ENCODE results near the gene KDF1.
"Not testable (repeated sequence)": the region's sequence is repeated elsewhere in the genome, so short reads cannot be mapped to it uniquely, and the experiment has no call there.

KDF1 gene

GRCh38 chr1:26953374-26953773 lies 6.9 kb downstream of the KDF1 start:
- no peak for DNase-seq

- no peak for DNase-seq
Measured at GRCh38 chr1:26951821-26952497, 8.3 kb downstream of the KDF1 start.

DNA sequence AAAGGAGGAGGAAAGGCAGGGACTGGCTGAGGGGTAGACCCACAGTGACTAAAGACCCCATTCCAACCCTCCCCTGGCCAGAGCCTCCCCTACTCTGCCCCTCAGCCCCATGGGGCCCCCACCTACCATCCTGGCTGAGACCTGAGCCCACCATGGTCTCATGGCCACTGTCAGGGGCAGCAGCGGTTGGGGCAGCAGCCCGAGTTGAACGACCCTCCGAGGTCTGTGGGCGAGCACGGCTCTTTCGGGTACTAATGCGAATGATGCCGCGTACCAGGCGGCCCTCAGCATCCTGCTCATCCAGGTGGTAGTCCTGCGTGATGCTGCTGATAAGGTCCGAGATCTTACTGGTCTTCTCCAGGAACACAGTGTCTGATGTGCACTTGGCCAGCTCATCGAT lies 9.1 kb downstream of the KDF1 start:
- no peak for DNase-seq

DNA sequence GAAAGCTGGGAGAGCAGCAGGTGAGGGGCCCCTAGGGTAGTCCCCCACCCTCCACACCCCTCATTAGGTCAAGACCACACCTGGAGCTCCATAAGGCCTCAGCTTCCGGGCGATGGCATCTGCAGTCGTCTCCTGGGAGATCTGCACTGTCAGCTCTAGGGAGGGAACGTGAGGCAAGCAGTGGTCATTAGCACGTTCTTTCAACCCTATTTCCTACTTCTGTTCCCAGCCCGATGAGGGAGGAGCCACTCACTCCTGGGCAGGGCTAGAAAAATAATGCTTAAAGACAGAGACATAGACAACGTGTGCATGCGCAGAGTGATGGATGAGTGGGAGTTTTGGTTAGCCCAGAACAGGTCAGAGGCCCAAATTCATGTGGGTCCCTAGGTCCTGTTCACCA lies 9.7 kb downstream of the KDF1 start:
- DNase-seq: no peak

DNA sequence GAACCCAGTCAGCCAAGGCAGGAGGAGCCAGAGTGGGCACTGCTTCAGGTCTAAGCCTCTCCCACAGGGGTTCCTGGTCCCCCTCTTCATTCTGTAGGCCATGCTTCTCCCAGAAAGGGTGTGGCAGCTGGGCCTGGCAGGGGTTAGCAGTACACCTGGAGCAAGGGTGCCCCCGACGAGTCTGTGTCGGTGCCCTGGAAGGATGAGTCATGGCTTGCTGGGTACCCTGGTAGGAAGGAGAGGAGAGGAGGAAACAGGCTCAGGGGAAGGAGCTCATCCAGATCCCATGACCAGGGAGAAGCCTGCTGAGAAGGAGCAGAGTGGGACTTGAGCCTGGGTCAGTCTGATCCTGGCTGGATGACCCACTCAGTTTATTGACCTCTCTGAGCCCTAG lies 10.3 kb downstream of the KDF1 start:
- DNase-seq: no peak

DNA sequence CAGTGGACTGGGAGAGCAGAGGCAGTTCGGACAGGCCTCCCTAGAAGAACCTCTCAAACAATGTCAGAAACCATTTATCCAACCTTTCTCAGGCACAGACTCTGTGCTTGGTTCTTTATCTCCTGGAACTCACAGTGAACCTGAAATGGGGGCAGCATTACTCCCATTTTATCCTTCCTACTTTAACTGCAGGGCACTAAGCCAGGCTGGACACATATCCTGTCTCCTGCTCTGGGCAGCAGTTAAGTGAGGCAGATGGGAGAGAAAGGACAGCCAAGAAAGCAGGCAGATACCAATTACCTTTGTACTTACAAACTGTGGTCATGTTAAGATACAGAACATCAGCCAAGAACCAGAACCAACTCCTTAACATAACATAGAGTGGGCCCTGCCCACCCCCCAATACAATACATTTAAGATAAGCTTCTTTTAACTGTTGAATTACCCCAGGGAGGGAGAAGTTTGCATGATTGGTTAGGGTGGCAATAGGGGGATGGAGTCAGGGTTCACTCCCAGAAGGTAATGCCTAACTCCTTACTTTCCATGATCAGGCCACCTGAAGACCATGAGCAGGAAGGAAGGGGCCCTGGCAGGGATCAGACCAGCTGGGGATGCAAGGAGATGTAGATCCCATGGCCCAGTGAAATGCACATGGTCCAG lies 10.9 kb downstream of the KDF1 start:
- no peak for DNase-seq

DNA sequence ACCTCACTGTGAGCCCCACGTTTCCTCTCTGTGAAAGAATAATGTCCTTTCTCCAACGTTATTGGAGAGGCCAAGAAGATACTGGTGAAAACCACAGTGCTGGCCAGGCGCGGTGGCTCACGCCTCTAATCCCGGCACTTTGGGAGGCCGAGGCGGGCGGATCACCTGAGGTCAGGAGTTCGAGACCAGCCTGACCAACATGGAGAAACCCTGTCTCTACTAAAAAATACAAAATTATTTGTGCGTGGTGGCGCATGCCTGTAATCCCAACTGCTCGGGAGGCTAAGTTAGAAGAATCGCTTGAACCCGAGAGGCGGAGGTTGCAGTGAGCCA lies 11.6 kb downstream of the KDF1 start:
- DNase-seq: not testable (repeated sequence)

DNA sequence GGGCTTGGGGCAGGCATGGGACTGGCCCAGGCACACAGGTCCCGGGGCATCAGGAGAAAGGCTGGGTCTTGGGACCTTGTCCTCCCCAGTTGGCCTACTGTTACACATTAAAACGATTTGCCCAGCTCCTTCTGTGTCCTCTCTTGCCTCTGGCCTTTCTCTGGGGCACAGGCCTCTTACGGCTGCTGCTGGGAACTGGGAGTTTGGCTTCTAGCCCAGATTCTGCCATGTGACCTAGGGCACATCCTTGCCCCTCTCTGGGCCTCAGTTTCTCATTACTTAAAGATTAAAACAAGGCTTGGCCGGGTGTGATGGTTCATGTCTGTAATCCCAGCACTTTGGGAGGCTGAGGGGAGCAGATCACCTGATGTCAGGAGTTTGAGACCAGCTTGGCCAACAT lies 14.0 kb downstream of the KDF1 start:
- no peak for DNase-seq

DNA sequence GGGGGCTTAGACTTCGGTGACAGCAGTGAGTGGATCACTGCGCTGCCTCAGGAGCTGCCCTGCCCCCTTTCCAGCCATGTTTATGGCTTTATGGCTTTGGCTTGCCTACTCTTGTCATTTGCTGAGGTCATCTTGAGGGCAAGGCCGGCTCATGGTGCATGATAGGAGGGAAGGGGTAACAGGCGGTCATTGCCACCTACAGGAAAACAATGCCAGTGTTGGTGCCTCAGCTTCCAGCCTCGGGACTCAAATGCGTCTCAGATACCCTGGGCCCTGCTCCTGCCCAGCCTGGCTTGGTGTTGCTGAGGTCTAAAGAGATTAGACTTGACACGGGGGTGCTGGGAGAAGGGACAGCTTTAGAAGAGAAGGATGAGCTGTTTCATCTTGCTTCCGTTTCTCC lies 14.5 kb downstream of the KDF1 start:
- DNase-seq: no peak

- no peak for DNase-seq
Measured at GRCh38 chr1:26945138-26945537, 15.1 kb downstream of the KDF1 start.

DNA sequence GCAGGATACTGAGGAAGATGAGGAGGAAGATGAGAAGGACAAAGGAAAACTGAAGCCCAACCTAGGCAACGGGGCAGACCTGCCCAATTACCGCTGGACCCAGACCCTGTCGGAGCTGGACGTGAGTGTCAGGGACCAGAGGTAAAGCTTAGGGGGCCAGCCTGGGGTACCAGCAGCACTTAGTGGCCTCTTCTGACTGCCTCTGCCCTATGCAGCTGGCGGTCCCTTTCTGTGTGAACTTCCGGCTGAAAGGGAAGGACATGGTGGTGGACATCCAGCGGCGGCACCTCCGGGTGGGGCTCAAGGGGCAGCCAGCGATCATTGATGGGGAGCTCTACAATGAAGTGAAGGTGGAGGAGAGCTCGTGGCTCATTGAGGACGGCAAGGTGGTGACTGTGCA lies 17.6 kb downstream of the KDF1 start:
- DNase-seq: no peak

GRCh38 chr1:26941311-26941710 lies 19.0 kb downstream of the KDF1 start:
- no peak for DNase-seq

- DNase-seq: no peak
Measured at GRCh38 chr1:26938659-26939025, 21.6 kb downstream of the KDF1 start.

GRCh38 chr1:26938004-26938658 lies 22.1 kb downstream of the KDF1 start:
- DNase-seq: no peak

DNA sequence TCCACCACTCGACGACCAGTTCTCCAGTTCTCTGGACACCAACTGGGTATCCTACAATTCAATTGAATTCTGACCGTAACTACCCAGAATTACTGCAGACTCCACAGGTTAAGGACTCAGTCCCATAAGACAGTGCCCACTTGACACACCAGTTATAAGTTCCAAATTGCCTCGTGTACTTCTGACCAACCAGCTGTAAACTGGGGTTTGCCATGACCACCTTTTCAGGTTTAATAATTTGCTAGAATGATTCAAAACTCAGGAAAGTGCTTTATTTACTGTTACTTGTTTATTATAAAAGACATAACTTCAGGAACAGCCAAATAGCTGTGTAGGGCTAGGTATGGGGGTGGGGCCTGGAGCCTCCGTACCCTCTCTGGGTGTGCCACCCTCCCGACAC lies 23.4 kb downstream of the KDF1 start:
- no peak for DNase-seq

GRCh38 chr1:26932531-26932930 lies 27.7 kb downstream of the KDF1 start:
- no peak for DNase-seq

DNA sequence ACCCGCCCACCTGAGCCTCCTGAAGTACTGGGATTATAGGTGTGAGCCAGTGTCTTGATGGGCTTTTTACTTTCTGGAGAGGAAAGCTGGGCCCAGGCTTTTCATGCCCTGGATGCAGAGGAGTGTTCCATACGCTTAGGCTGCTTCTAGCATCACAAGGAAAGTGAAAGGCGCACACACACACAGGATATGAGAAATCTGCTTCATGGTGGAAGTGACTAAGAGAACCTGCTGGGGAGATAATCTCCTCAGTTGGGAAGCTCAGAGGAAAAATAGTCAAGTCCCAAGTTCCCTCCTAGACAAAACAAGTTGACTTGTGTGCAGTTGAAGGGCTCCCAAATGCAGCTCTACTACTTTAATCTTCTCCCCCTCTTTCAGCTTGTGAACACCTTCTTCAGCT lies 36.6 kb downstream of the KDF1 start:
- no peak for DNase-seq

GRCh38 chr1:26922901-26923300 lies 37.4 kb downstream of the KDF1 start:
- DNase-seq: no peak

GRCh38 chr1:26922431-26922729 lies 37.9 kb downstream of the KDF1 start:
- no peak for DNase-seq

- DNase-seq: peak; percentile 88
Measured at GRCh38 chr1:26921540-26922430, 38.5 kb downstream of the KDF1 start, which contains the start of gene NUDC. NUDC (plus strand) TSS chr1:26921743; CDS start chr1:26921849, 106 bp downstream.

GRCh38 chr1:26921126-26921539 lies 39.1 kb downstream of the KDF1 start:
- peak in 1 of 2 donors; percentile 33 for DNase-seq

GRCh38 chr1:26915204-26915842 lies 44.9 kb downstream of the KDF1 start:
- DNase-seq: no peak

Data from bone marrow (tissue), 2 donors.